Measurements from ENCODE around the gene TBX10. TPM values are rescaled to one million over a fixed set of nuclear protein-coding genes. Genes with fewer than 3 reads are reported as not detected.

The TBX10 gene
- total and polyA plus RNA-seq, 2 donors (not counting 3 experiments of a cell fraction or from before 2014, with no cell fraction given), result not detected

DNA sequence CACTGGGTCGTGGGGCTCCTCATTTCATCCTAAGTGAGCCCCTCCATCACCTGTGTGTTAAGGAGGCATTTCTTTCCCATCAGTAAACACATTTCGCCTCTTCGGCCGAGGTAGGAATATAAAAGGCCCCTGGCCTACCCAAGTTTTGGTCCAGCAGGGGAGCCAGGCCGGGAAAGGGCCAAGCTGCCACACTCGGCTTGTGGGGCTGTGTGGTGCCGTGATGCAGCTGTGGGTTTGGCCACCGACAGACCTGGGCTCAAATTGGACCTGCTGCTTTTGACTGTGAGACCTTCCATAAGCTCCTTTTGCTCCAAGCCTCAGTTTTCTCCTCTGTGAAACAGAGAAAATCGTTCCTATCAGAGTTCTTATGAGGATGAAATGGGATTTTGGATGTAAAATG is 32.1 kb downstream of the TBX10 start:
- Histone ChIP-seq H3K9ac (replicated peaks; ENCODE audit: extremely low read depth, insufficient read depth, low read length) (peak overlapping the region; percentile 79), H3K9me3 (replicated peaks; ENCODE audit: control insufficient read depth, insufficient read depth, low read length) (no peaks in the 10 kb centered on the region), H3K79me2 (ENCODE audit: control insufficient read depth, insufficient read depth, low read length) (peaks cover 11% of the 10 kb centered on the region), H4K20me1 (replicated peaks; ENCODE audit: control insufficient read depth, extremely low read depth, insufficient read depth, low read length) (no peaks in the 10 kb centered on the region), H3K4me3 (replicated peaks in 1 of 3; ENCODE audit: insufficient read depth in 1 of 3, low read depth in 1 of 3, low read length in 3 of 3) (peak overlapping the region; percentile 32 to 92 (median 61)), H3K9me1 (replicated peaks; ENCODE audit: control insufficient read depth, extremely low read depth, insufficient read depth, low read length) (no peaks in the 10 kb centered on the region), H3K36me3 (ENCODE audit: control insufficient read depth in 2 of 2, extremely low read depth in 1 of 2, insufficient read depth in 2 of 2, low read length in 2 of 2) (peaks cover 3 to 22% of the 10 kb centered on the region in 2 experiments), H3K27me3 (ENCODE audit: control insufficient read depth in 2 of 2, insufficient read depth in 2 of 2, low read length in 2 of 2) (no peaks in the 10 kb centered on the region), H3K4me1 (ENCODE audit: control insufficient read depth, extremely low read depth, insufficient read depth, low read length) (peaks cover 6% of the 10 kb centered on the region), H2AFZ (ENCODE audit: low read depth, low read length) (peak overlapping the region; percentile 50), H3K27ac (ENCODE audit: insufficient read depth, low read depth, low read length) (peak overlapping the region; percentile 25), H3K4me2 (ENCODE audit: insufficient read depth, low read length) (peak overlapping the region; percentile 59)
- intact Hi-C loops (cut with micrococcal nuclease), result loop anchor here (2.0 kb wide), 1 partner anchor 35 kb away; no protein-coding TSS in a partner anchor
- POLR2A ChIA-PET, result no interaction called here
- CTCF ChIA-PET, result interaction anchor here (0.9 kb wide), 1 partner anchor 35 kb away, joined by 4 read pairs; no protein-coding TSS in a partner anchor
- BruUV-seq (replicated peaks), result no TSS peak
- no peak for FAIRE-seq
- TF ChIP-seq, protein P1, sequence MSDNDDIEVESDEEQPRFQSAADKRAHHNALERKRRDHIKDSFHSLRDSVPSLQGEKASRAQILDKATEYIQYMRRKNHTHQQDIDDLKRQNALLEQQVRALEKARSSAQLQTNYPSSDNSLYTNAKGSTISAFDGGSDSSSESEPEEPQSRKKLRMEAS (IDR thresholded peaks at IDR 0.05; ENCODE audit: insufficient read depth, insufficient read length), result no peak
- TF ChIP-seq, protein P2, sequence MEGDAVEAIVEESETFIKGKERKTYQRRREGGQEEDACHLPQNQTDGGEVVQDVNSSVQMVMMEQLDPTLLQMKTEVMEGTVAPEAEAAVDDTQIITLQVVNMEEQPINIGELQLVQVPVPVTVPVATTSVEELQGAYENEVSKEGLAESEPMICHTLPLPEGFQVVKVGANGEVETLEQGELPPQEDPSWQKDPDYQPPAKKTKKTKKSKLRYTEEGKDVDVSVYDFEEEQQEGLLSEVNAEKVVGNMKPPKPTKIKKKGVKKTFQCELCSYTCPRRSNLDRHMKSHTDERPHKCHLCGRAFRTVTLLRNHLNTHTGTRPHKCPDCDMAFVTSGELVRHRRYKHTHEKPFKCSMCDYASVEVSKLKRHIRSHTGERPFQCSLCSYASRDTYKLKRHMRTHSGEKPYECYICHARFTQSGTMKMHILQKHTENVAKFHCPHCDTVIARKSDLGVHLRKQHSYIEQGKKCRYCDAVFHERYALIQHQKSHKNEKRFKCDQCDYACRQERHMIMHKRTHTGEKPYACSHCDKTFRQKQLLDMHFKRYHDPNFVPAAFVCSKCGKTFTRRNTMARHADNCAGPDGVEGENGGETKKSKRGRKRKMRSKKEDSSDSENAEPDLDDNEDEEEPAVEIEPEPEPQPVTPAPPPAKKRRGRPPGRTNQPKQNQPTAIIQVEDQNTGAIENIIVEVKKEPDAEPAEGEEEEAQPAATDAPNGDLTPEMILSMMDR (IDR thresholded peaks at IDR 0.05; ENCODE audit: extremely low read depth in 1 of 2, insufficient read depth in 1 of 2, low read depth in 1 of 2, low read length in 2 of 2), result no peak
- TF ChIP-seq POLR2AphosphoS5 (IDR thresholded peaks at IDR 0.05; ENCODE audit: insufficient read depth, low read depth, low read length) (no peak), GATA2 (IDR thresholded peaks at IDR 0.05; ENCODE audit: insufficient read depth, insufficient read length, low read depth, low read length) (no peak), JUN (IDR thresholded peaks at IDR 0.05; ENCODE audit: borderline replicate concordance, insufficient read depth, insufficient read length, low read depth) (no peak), MYC (IDR thresholded peaks at IDR 0.05; ENCODE audit: low read depth, low read length) (no peak), POLR2A (IDR thresholded peaks at IDR 0.05; ENCODE audit: low read depth, low read length) (no peak), EZH2 (IDR thresholded peaks at IDR 0.05; ENCODE audit: borderline replicate concordance, low read depth, low read length, severe bottlenecking) (no peak), FOS (IDR thresholded peaks at IDR 0.05; ENCODE audit: borderline replicate concordance, insufficient read depth, low read length) (no peak)
- dilution Hi-C loops (cut with MboI; ENCODE audit: extremely low pct_ligation_motif_present, low sequenced_read_pairs), result no loop called here
- no peak for DNase-seq (ENCODE audit: low read depth, low spot score)
